HepG2 (cell line): ENCODE data around the gene BCL2L2. TPM values are rescaled to one million over a fixed set of nuclear protein-coding genes. Genes with fewer than 3 reads are reported as not detected.

Experiments used
- ATF7 ChIP-seq, 2 experiments: fragments of 450-650 bp in 1 of 2; sonication (generic) in 1 of 2; formaldehyde crosslinking in 1 of 2; IDR thresholded peaks; 2 replicates each; pipeline versions ENCODE4 v1.4.0 to v1.6.1; 2016 to 2020; ENCODE audit warnings: antibody characterized with exemption in 1 of 2, mild to moderate bottlenecking in 1 of 2, missing genetic modification reagents in 1 of 2
- CEBPG ChIP-seq: IDR thresholded peaks from 2 replicates; pipeline ENCODE4 v1.6.1; 2016
- CENPT ChIP-seq: sonication (generic); formaldehyde crosslinking; IDR thresholded peaks from 2 replicates; pipeline ENCODE4 v1.8.0; 2022; ENCODE audit warnings: low read depth, mild to moderate bottlenecking, moderate library complexity, missing genetic modification reagents
- HIC2 ChIP-seq: sonication (generic); formaldehyde crosslinking; IDR thresholded peaks from 2 replicates; pipeline ENCODE4 v1.9.0; 2022; ENCODE audit warnings: low read depth, missing genetic modification reagents
- KMT2B ChIP-seq: IDR thresholded peaks from 2 replicates; pipeline ENCODE4 v1.6.1; 2016; ENCODE audit warnings: missing genetic modification reagents, missing compliant biosample characterization
- NCOA1 ChIP-seq: sonication (generic); formaldehyde crosslinking; IDR thresholded peaks from 2 replicates; pipeline ENCODE4 v1.9.0; 2021; ENCODE audit warnings: missing genetic modification reagents
- NFYB ChIP-seq: sonication (generic); formaldehyde crosslinking; IDR thresholded peaks from 2 replicates; pipeline ENCODE4 v1.4.0; 2020; ENCODE audit warnings: missing genetic modification reagents
- NR1H2 ChIP-seq: sonication (generic); formaldehyde crosslinking; IDR thresholded peaks from 2 replicates; pipeline ENCODE4 v1.8.1; 2022; ENCODE audit warnings: low read depth, missing genetic modification reagents, borderline replicate concordance
- POGZ ChIP-seq: sonication (generic); formaldehyde crosslinking; IDR thresholded peaks from 2 replicates; pipeline ENCODE4 v1.4.0; 2020; ENCODE audit warnings: mild to moderate bottlenecking, missing genetic modification reagents
- RBM22 ChIP-seq: fragments of 200-400 bp; formaldehyde crosslinking; optimal IDR thresholded peaks from 2 replicates; pipeline ENCODE3; 2017; ENCODE audit warnings: mild to moderate bottlenecking, low read length, moderate library complexity
- SYNCRIP ChIP-seq: fragments of 200-400 bp; formaldehyde crosslinking; IDR thresholded peaks from 2 replicates; pipeline ENCODE4 v1.6.1; 2018; ENCODE audit warnings: mild to moderate bottlenecking, low read depth, low read length; ENCODE audit not compliant: insufficient read depth
- TOPORS ChIP-seq: sonication (generic); formaldehyde crosslinking; IDR thresholded peaks from 2 replicates; pipeline ENCODE4 v1.8.0; 2023; ENCODE audit warnings: mild to moderate bottlenecking, missing genetic modification reagents
- ZEB1 ChIP-seq: IDR thresholded peaks from 2 replicates; pipeline ENCODE4 v1.6.1; 2012; ENCODE audit warnings: mild to moderate bottlenecking, low read depth, inconsistent platforms; ENCODE audit not compliant: insufficient replicate concordance
- ZFP36 ChIP-seq: fragments of 150-350 bp; IDR thresholded peaks from 2 replicates; pipeline ENCODE4 v1.6.1; 2018; ENCODE audit warnings: borderline replicate concordance, low read length, low read depth; ENCODE audit not compliant: partially characterized antibody
- ZFP41 ChIP-seq: sonication (generic); formaldehyde crosslinking; IDR thresholded peaks from 2 replicates; pipeline ENCODE4 v1.4.0; 2020; ENCODE audit warnings: mild to moderate bottlenecking, missing genetic modification reagents, borderline replicate concordance
- ZNF234 ChIP-seq: sonication (generic); formaldehyde crosslinking; conservative IDR thresholded peaks from 2 replicates; pipeline ENCODE4 v1.5.1; 2020; ENCODE audit warnings: mild to moderate bottlenecking, missing genetic modification reagents
- ZNF33A ChIP-seq: sonication (generic); formaldehyde crosslinking; IDR thresholded peaks from 2 replicates; pipeline ENCODE4 v1.5.1; 2020; ENCODE audit warnings: missing genetic modification reagents, mild to moderate bottlenecking, moderate library complexity, borderline replicate concordance
- ZNF530 ChIP-seq: sonication (generic); formaldehyde crosslinking; IDR thresholded peaks from 2 replicates; pipeline ENCODE4 v1.5.0; 2020; ENCODE audit warnings: low read depth, mild to moderate bottlenecking, missing genetic modification reagents
- ZNF547 ChIP-seq: sonication (generic); formaldehyde crosslinking; IDR thresholded peaks from 2 replicates; pipeline ENCODE4 v1.5.1; 2020; ENCODE audit warnings: mild to moderate bottlenecking, missing genetic modification reagents
- polyA plus RNA-seq, 8 experiments: library from polyadenylated mRNA; depleted of rRNA in 3 of 8; stranded (reverse) in 7 of 8; unstranded in 1 of 8; fragments of >200 nt; fragmentation: Illumina TruSeq in 4 of 8; extraction: Trizol in 4 of 8; gene quantifications; 2 replicates each; pipeline versions ENCODE4 v1.2.1 to v1.2.3, GENCODE V29; 2011 to 2016; ENCODE audit warnings: low read depth in 4 of 8, missing spikeins in 1 of 8, mixed read lengths in 1 of 8; ENCODE audit not compliant: insufficient read depth in 1 of 8
- total RNA-seq, 5 experiments: library from RNA; depleted of rRNA; stranded (reverse); fragments of >200 nt; fragmentation: Illumina TruSeq; extraction: Trizol; gene quantifications; 2 replicates each; pipeline ENCODE4 v1.2.3, GENCODE V29; 2016; ENCODE audit warnings: low read depth in 1 of 5
- TF ChIP-seq, protein P1 (sequence below): sonication (generic); formaldehyde crosslinking; IDR thresholded peaks from 2 replicates; pipeline ENCODE4 v1.5.1; 2020; ENCODE audit warnings: missing genetic modification reagents, mild to moderate bottlenecking, borderline replicate concordance
- TF ChIP-seq, protein P2 (sequence below): sonication (generic); formaldehyde crosslinking; IDR thresholded peaks from 2 replicates; pipeline ENCODE4 v1.5.1; 2020; ENCODE audit warnings: mild to moderate bottlenecking, missing genetic modification reagents, borderline replicate concordance

BCL2L2 gene
- total and polyA plus RNA-seq, 2 of the 13 experiments (the other 11 are each of a cell fraction or from before 2014, with no cell fraction given): 28.1 to 49.8 TPM

- TF ChIP-seq SYNCRIP: no peak
- no peak for TF ChIP-seq ZNF33A (CRISPR knock-in tag)
- TF ChIP-seq NFYB (CRISPR knock-in tag): no peak
- TF ChIP-seq, protein P1, sequence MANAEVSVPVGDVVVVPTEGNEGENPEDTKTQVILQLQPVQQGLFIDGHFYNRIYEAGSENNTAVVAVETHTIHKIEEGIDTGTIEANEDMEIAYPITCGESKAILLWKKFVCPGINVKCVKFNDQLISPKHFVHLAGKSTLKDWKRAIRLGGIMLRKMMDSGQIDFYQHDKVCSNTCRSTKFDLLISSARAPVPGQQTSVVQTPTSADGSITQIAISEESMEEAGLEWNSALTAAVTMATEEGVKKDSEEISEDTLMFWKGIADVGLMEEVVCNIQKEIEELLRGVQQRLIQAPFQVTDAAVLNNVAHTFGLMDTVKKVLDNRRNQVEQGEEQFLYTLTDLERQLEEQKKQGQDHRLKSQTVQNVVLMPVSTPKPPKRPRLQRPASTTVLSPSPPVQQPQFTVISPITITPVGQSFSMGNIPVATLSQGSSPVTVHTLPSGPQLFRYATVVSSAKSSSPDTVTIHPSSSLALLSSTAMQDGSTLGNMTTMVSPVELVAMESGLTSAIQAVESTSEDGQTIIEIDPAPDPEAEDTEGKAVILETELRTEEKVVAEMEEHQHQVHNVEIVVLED (CRISPR knock-in tag): no peak; the same call in 1 of the 2 replicates
- no peak; the same call in 1 of the 2 replicates for TF ChIP-seq ZNF547 (CRISPR knock-in tag)
- TF ChIP-seq POGZ (CRISPR knock-in tag): no peak
- TF ChIP-seq ZEB1: no peak
- TF ChIP-seq, protein P2, sequence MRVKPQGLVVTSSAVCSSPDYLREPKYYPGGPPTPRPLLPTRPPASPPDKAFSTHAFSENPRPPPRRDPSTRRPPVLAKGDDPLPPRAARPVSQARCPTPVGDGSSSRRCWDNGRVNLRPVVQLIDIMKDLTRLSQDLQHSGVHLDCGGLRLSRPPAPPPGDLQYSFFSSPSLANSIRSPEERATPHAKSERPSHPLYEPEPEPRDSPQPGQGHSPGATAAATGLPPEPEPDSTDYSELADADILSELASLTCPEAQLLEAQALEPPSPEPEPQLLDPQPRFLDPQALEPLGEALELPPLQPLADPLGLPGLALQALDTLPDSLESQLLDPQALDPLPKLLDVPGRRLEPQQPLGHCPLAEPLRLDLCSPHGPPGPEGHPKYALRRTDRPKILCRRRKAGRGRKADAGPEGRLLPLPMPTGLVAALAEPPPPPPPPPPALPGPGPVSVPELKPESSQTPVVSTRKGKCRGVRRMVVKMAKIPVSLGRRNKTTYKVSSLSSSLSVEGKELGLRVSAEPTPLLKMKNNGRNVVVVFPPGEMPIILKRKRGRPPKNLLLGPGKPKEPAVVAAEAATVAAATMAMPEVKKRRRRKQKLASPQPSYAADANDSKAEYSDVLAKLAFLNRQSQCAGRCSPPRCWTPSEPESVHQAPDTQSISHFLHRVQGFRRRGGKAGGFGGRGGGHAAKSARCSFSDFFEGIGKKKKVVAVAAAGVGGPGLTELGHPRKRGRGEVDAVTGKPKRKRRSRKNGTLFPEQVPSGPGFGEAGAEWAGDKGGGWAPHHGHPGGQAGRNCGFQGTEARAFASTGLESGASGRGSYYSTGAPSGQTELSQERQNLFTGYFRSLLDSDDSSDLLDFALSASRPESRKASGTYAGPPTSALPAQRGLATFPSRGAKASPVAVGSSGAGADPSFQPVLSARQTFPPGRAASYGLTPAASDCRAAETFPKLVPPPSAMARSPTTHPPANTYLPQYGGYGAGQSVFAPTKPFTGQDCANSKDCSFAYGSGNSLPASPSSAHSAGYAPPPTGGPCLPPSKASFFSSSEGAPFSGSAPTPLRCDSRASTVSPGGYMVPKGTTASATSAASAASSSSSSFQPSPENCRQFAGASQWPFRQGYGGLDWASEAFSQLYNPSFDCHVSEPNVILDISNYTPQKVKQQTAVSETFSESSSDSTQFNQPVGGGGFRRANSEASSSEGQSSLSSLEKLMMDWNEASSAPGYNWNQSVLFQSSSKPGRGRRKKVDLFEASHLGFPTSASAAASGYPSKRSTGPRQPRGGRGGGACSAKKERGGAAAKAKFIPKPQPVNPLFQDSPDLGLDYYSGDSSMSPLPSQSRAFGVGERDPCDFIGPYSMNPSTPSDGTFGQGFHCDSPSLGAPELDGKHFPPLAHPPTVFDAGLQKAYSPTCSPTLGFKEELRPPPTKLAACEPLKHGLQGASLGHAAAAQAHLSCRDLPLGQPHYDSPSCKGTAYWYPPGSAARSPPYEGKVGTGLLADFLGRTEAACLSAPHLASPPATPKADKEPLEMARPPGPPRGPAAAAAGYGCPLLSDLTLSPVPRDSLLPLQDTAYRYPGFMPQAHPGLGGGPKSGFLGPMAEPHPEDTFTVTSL (CRISPR knock-in tag): no peak
- TF ChIP-seq ZNF234: no peak
- TF ChIP-seq ZFP41 (CRISPR knock-in tag): no peak
- TF ChIP-seq RBM22: no peak
- no peak; the same call in 1 of the 2 replicates for TF ChIP-seq TOPORS (CRISPR knock-in tag)
- TF ChIP-seq HIC2 (CRISPR knock-in tag): no peak
- TF ChIP-seq KMT2B (CRISPR knock-in tag): peak; percentile 38
- no peak for TF ChIP-seq NCOA1 (CRISPR knock-in tag)
- no peak for TF ChIP-seq NR1H2 (CRISPR knock-in tag)
- TF ChIP-seq ATF7 (IDR thresholded peaks at IDR 0.05): no peak
- TF ChIP-seq ATF7 (CRISPR knock-in tag; IDR thresholded peaks at IDR 0.05): no peak
- no peak for TF ChIP-seq ZNF530 (CRISPR knock-in tag)
- TF ChIP-seq ZFP36: no peak
- no peak for TF ChIP-seq CENPT (CRISPR knock-in tag)
- no peak for TF ChIP-seq CEBPG (CRISPR knock-in tag)
Observed at GRCh38 chr14:23294734-23295561, 11.7 kb upstream of the BCL2L2 start (continued).
